ENCODE measurements around the gene ZC3H7B.
A peak's percentile ranks its signal among the peaks of the same experiment; 100 is the strongest.
"Not testable (repeated sequence)": the region's sequence is repeated elsewhere in the genome, so short reads cannot be mapped to it uniquely, and the experiment has no call there.

The ZC3H7B gene

DNA sequence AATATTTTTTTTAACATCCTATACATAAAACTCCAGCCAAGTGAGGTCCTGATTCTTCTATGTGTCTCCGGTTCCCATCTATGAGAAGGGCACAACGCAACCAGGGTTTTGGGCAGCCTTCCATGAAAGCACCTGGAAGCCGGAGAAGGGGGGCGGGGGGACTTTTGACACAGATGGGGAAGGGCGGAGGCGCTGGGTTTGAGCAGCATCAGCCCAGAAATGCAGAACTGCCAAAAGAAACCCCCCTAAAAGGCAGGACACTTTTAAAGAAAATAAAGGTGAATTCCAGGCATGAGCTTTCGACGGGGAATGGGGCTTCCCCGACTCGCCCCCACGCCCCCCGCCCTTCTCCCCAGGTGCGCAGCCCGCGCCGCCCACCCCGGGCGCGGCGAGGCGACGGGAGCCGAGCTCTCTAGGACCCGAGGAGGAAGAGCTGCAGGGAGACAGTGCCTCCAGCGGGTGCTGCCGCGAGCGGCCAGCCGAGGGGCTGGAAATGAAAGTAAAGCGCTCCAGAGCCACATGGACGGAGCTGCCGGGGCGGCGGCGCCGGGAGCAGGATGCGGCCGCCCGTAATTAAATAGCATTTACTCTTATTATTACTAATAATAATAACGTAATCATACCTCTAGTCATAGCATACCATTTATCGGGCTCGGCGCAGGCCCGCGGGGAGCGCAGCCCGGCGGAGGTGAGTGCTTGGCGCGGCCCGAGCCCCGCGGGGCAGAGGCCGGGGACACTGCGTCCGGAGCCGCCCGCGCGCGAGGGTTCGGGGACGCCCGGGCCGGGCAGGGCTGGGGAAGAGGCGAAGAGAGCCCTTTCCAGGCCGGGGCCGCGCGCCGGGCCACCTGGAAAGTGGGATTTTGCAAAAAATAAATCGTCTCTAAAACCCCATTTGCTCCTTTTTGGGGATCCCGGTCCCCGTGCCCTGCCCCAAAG is at the start of gene ZC3H7B:
TSS of gene ZC3H7B (plus strand) at position 441 of the 936 bp plus-strand sequence. CDS start 19,136 bp downstream, outside the sequence.
- peak; percentile 93 for DNase-seq (ENCODE audit: low read depth, low spot score)

DNA sequence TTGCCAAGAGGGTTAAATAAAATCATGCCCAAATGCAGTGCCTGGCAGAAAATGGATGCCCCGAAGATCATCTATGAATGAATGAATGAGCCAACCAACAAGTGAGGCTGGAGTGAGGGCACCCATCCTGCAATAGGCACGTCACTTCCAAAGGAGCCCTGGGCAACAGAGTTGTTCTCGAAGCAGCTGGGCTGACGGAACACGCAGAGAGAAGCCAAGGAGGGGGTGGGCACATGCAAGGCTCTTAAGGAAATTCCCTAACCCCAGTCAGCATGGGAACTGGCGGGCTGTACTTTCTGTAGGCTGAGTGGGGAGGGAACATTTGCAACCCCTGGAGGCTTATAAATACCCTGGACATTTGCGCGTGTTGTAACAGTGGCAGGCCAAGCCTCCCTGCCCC is 49.0 kb upstream of the ZC3H7B start:
- no peak for DNase-seq (ENCODE audit: low read depth, low spot score)

- DNase-seq (ENCODE audit: low read depth, low spot score) = no peak
Measured at GRCh38 chr22:41254230-41254629, 47.1 kb upstream of the ZC3H7B start.

DNA sequence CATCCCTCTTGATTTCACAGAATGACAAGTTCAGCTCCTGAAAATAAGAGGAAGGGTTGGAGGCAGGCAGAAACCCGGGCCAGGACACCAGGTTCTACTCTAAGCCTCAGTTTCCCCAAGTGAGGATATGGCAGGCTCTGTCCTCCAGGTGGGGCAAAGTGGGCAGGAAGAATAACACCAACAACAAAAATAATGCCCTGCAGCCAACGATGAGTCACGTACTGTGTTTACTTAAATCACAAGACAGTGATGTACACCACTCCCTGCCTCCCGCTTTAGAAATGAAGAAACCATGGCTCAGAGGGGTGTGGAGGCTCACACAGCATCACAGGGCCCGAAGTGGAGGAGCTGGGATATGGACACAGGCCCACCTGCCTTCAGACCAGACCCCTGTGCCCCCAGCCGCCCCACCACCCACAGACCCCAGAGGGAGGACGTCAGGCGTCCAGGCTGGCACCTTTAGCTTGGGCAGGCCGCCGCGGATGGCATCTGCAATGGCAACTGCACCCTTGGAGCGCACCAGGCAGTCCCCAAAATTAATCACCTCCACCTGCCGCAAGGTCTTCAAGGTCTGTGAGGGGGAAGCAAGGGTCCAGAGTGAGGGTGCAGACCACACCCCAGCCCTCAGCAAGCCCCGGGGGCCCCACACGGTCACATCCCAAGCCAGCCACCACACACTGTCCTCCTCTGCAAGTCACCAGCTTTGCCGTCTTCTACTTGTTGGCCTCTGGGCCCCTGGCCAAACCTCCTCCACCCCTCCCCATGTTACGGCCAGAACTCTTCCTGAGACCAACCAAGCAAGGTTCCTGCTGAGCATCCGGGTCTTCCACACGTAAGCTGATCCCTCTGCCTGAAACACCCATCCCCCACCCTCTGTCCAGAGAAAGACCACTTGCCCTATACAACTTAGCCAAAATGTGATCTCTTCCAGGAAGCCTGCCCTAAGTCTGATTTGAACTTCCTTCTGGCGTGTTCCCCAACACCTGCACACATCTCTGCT is 44.8 kb upstream of the ZC3H7B start:
- DNase-seq (ENCODE audit: low read depth, low spot score) = peak; percentile 63

DNA sequence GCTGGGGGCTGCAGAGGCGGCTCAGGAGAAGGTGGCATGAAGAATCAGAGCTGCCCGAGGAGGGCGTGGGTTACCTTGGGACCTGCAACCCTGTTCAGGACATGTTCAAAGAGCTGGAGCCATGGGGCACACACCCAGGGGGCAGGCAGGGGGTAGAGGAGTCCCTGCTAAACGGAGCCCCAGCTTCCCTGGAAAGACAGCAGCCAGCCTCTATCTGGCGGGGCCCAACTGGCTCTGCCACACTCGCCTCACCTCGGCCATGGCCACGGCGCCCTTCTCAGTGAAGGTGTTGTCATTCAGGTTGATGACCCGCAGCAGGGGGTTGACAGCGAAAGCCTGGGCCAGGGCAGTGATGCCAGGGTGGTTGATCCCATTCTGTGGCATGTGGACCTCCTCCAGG is 43.6 kb upstream of the ZC3H7B start:
- DNase-seq (ENCODE audit: low read depth, low spot score) = no peak

GRCh38 chr22:41259756-41260155 is 41.6 kb upstream of the ZC3H7B start:
- not testable (repeated sequence) for DNase-seq (ENCODE audit: low read depth, low spot score)

- DNase-seq (ENCODE audit: low read depth, low spot score) = no peak
Measured at GRCh38 chr22:41260871-41261270, 40.5 kb upstream of the ZC3H7B start.

GRCh38 chr22:41261541-41262249 is 39.6 kb upstream of the ZC3H7B start:
- DNase-seq (ENCODE audit: low read depth, low spot score) = no peak

- no peak for DNase-seq (ENCODE audit: low read depth, low spot score)
Measured at GRCh38 chr22:41262250-41262765, 39.0 kb upstream of the ZC3H7B start.

DNA sequence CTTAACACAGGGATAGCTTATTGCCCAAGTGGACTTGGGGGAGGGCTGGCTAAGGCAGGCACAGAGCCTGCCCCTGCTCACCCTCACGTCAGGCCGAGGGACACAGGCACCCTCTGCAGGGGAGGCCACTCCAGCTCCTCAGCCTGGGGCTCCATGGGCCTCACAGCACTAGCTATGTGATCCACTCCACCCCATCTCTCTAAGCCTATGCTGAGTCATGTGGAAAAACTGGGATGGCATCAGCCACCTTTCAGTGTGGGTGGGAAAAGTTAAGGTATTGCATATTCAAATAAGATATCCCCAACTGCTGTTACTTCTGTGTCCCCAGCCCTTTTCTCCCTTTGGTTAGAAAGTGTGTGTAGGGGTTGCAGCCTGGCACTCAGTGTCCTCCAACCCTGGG is 37.6 kb upstream of the ZC3H7B start:
- peak; percentile 22 for DNase-seq (ENCODE audit: low read depth, low spot score)

DNA sequence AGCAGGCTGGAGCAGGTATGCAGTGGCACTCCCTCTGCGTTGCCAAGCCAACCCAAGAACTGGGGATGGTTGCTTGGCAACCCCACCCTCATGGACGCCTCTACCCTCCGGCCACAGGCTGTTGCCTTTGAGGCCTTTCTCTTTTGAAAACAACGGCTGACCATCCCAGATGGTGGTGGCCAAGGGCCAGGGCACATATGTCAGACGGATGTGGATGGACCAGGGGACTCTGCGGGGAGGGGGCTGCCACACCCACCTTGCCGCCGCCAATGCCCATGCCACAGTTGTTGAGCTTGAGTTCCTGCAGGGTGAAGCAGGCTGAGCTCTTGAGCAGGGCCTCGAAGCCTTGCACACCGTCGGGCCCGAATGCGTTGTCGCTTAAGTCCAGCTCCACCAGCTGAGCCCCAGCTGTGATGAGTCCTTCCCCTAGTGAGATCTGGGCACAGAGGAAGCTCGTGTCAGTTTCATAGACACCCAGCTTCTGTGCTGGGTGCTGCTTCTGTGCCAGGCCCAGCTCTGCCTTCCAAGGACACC is 36.9 kb upstream of the ZC3H7B start:
- no peak for DNase-seq (ENCODE audit: low read depth, low spot score)

GRCh38 chr22:41267958-41268357 is 33.4 kb upstream of the ZC3H7B start:
- no peak for DNase-seq (ENCODE audit: low read depth, low spot score)

GRCh38 chr22:41271787-41272186 is 29.5 kb upstream of the ZC3H7B start:
- DNase-seq (ENCODE audit: low read depth, low spot score) = no peak

GRCh38 chr22:41273128-41273527 is 28.2 kb upstream of the ZC3H7B start:
- no peak for DNase-seq (ENCODE audit: low read depth, low spot score)

- DNase-seq (ENCODE audit: low read depth, low spot score) = no peak
Measured at GRCh38 chr22:41274856-41275255, 26.5 kb upstream of the ZC3H7B start.

DNA sequence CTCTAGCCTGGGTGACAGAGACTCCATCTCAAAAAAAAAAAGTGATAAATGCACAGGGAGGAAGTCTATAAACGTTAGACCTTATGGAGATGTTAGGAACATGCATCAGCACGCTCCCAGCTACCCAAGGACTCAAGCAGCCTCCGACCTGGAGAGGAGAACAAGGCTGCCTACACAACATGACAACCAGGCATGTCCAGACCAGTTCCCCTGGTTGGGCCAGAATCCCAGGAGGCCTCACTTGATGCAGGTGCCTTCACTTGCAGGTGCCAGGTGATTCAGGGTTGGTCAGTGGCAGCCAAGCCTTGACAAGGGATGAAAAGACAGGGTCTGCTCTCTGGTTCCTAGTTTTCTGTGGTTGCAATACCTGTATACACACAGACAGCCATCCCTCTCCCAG is 21.3 kb upstream of the ZC3H7B start:
- no peak for DNase-seq (ENCODE audit: low read depth, low spot score)

GRCh38 chr22:41280854-41281253 is 20.5 kb upstream of the ZC3H7B start:
- no peak for DNase-seq (ENCODE audit: low read depth, low spot score)

DNA sequence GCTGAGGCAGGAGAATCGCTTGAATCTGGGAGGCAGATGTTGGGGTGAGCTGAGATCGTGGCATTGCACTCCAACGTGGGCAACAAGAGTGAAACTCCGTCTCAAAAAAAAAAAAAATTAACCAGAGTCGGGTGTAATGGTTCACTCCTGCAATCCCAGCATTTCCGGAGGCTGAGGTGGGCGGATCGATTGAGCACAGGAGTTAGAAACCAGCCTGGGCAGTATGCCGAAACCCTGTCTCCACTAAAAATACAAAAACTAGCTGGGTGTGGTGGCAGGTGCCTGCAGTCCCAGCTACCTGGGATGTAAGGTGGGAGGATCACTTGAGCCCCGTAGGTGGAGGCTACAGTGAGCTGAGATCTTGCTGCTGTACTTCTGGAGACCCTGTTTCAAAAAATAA is 16.9 kb upstream of the ZC3H7B start:
- no peak for DNase-seq (ENCODE audit: low read depth, low spot score)

GRCh38 chr22:41285441-41285819 is 15.9 kb upstream of the ZC3H7B start:
- peak; percentile 95 for DNase-seq (ENCODE audit: low read depth, low spot score)

- DNase-seq (ENCODE audit: low read depth, low spot score) = peak; percentile 100
Measured at GRCh38 chr22:41285820-41286638, 15.3 kb upstream of the ZC3H7B start, which contains the start of gene RANGAP1. Gene RANGAP1, minus strand, starts transcription at chr22:41286187. Its CDS starts 5,143 bp downstream, at chr22:41281044.

Data from astrocyte of the hippocampus (primary cell).